Stimulated activated CD4-positive, alpha-beta T cell treated with anti-CD3 and anti-CD28 coated beads, TNF-alpha, amount 100 ng/mL, for 1 hour (primary cell): ENCODE results near the gene STOX2.
"Not testable (repeated sequence)": the region's sequence is repeated elsewhere in the genome, so short reads cannot be mapped to it uniquely, and the experiment has no call there.

Experiments used
- DNase-seq, 3 donors: peaks; one replicate each; pipeline ENCODE4 v3.0.0-alpha.2; 2020; ENCODE audit warnings: low read depth in 3 of 3, low spot score in 1 of 3

The STOX2 gene

DNA sequence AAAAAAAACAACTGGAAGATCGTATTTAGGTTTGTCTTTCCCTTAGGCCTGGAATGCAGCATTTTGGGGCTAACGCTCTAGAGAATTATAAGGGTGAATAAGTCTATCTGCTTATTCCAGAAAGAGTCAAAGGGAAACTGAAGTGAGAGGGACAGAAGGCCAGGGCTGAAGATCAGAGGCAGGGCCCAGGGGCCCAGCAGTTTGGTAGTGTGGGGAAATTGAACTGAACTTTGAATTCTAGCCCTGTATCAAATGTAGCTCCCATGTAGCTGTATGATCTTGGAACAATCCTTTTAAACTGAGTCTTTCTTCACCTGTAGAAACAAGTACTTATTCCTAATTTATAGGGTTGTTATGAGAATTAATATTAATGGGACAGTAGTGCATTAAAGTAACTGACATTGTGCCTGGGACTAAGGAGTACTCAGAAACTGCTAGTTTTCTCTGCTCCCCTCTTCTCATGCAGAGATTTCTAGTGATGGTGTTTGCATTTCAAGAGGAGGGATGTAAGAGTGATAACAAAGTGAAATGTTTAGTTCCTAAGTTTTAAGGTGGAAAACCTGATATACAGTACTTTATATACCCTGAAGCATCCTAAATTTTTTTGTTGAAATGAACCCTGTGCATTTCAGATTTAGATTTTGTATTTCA is 30.4 kb downstream of the STOX2 start:
- no peak for DNase-seq

DNA sequence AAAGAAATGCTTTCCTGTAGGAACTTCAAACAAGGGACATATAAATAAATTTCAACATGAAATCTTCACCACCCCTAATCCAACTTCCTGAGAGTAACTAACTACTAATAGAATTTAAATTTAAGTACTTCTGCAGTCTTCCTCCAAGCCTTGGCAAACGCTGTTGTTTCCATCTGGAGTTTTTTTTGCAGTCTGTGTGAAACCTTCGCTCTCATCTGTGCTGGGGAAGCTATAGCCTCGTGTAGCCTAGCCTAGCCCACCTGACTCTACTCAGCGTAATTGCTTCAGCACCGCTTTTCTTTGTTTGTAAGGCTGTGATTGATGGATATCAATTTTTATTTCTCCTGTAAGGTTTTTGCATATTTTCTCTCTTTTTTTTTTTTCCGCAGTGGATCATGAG is 30.9 kb downstream of the STOX2 start:
- no peak for DNase-seq

DNA sequence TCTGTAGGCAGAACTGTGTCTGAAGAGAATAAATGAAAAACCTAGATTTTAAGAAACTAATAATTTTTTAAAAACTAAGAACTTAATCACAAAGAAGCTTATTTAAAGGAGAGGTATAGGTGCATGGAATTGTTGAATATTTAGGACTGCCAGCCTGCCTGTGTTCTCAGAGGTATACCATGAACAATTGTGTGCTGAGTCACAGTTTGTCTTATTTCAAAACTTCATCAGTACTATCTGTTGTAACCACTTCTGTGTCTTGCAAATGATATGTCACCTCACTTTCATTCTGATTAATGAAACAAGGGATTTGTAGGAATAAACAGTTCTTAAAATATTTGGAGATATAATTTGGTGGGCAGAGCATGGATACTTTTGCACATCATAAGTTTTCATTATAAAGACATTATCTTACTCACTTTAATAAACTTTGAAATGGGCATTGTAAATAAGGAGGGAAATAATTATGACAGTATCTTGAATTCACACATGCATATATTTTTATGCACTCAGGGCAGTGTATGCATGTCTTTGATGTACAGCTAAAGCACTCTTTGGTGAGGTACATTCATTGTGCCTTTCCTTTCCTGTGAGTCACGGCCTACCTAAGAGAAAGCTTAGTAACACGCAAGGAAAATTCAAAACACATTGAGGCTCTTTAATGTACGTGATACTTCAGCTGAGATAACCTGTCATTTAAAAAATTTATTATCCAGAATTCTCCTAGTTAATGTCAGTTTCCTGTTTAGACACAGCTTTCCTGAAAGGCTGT is 31.7 kb downstream of the STOX2 start:
- DNase-seq: no peak

DNA sequence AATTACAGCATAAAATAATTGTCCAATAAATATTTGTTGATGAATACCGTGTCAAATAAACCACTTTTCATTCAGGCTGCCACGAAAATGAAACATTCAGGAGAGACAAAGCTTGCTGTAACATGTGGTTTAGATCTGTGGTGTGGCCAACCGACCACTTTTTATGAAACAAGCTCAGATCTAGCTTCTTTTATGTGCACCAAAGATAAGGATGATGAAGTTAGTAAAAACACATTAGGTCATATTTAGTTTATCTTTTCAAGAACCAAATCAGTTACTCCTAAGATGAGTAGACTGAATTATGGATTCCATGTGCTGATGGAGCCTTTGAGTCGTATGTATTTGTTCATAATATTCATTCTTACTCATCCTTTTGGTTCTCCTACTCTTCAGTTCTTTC is 35.8 kb downstream of the STOX2 start:
- DNase-seq: no peak

DNA sequence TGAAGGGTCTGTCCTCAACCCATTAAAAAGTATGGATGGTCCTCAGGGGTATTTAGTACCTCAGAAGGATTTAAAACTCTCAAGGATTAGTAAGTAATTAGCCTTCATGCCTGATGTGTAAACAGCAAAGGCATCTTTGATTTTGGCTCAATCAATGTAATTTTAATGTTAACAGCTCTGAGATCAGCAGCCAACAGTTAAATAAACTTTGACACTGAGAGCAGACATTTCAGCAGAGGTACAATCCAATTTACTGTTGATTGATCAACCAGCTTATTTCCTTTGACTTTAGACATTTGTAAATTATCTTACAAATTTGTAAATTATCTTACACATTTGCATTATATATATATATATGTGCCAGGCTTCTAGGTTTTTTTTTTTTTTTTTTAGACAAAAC is 36.9 kb downstream of the STOX2 start:
- DNase-seq: no peak

DNA sequence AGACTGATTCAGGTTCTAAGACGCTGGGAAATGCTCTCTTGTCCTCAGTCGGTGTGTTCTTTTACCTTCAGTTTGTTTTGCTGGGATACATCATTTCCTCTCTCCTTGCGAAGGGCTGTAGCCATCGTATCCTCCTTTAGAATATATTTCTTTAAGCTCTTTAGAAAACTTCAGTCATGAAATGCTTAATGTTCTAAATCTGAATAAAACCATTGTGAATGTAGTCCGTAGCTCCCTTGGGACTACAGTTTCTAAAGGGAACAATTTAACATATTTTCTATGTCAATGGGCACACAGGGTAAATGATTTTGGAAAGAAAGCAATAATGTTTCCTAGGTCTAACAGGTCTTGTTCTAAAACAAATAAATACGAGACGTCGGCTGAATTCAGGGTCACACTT is 40.6 kb downstream of the STOX2 start:
- DNase-seq: no peak

DNA sequence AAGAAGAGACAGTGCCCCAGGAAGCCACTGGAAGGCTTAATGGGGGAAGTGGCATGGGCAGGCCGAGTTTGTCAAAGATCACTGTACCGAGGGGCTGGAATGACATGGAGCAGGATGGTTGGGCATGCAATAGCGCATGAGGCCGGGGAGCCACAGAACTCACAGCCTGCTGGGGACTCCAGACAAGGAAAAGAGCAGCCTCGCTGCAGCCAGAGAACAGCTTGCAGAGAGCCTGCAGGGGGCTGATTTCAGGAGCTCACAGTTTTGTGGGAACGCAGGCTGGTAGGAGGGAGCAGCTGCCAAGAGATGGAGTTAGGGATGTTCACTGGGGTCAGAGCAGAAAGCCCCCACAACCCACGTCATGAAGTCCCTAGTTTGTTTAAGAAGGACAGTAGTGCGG is 45.4 kb downstream of the STOX2 start:
- no peak for DNase-seq

DNA sequence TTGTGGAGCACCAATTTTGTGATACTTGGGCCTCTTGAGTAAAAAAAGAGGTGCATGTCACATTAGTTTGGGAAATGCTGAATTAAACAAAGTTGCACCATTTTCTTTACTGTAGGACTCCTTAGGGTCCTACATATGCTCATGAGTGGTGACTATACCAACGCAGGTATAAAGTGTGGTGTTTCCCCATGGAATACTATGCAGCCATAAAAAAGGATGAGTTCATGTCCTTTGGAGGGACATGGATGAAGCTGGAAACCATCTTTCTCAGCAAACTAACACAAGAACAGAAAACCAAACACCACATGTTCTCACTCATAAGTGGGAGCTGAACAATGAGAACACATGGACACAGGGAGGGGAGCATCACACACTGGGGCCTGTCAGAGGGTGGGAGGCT is 47.5 kb downstream of the STOX2 start:
- not testable (repeated sequence) for DNase-seq

DNA sequence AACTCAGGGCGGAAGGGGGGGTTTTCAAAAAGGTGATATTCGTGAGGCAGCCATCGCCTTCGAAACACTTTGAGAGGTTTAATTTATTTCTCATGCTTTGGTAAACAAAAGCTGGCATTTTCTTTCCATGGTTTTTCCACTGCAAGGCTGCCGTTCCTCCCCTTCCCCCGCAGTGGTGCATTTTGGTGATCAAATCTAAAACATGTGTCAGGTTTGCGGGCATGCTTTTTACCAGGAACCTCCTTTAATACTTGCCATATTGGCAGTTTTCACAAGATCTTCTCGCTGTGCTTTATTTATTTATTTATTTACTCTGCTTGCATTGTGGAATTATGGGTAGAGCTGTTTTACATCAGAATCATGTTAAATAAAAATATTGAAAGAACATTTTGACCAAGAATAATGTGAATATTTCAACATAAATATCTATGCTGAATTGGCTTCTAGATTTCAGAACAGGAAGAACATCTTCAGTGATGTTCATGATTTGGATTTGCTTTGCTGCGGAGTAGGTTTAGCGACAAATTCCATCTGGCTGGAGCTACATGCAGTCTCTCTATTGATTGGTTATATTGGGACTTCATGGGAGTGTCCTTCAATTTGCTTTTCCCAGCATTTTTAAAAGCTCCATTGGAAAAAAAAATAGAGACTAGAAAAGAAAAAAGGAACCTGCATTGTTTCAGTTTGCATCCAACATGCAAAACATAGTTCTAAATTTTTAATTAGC is 54.4 kb downstream of the STOX2 start:
- DNase-seq: no peak

DNA sequence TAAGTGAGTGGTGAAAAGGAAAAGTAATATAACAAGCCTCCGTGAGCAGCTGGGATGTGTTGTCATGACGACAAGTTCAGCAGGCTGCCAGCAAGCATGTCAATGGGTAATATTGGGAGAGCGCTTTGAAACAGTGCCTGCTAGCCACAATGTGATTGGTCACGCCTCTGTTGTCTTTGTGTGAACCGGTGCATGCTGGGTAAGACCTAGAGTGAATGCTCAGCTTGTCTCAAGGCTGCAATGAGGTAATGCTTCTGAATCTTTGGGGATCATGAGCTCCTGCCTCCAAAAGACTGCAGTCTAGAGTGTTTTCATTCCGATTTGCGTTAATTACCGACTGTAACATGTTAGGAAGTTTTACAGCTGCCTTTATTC is 54.9 kb downstream of the STOX2 start:
- DNase-seq: no peak

DNA sequence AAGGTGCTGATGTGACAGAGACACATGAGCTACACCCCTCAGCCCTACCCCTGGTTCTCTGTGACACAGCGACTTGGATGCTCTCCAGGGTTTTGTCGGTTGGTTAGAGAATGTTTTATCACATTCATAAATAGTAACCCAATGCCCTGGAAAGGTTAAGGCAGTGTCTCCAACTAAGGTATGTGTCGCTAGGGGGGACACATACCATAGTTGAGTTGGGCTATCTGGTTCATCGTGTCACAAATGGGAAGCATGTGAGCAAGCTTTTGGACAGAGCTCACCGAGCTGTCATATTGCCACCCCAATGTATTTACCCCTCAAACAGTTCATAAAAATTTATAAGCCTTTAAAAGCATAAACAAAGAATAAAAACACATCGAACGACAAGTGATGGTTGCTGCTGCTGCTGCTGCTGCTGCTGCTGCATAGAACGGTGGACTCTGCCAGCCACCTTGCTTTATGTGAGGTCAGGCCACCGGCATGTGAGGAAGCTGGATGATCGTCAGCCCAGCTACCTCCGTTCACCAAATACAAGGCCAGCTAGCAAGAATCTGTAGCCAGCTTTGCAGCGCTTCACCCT is 55.9 kb downstream of the STOX2 start:
- DNase-seq: no peak

DNA sequence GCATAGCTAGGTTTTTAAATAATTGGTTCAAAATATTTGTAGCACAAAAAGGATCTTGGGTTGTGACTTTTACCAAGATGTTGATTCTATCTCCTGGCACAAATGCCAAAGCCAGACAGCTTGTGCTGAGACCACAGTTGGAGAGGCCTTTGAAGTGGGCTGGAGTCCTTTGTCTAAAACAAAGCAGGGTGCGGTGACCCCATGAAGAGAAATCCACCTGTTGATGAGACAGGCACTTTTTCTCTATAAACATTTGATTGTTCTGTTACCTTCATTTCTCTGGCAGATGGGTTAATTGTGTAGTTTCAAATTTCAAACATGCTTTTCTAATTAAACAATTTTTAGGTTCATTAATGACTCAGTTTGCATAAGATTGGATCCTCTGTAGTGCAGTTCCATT is 56.7 kb downstream of the STOX2 start:
- DNase-seq: no peak

DNA sequence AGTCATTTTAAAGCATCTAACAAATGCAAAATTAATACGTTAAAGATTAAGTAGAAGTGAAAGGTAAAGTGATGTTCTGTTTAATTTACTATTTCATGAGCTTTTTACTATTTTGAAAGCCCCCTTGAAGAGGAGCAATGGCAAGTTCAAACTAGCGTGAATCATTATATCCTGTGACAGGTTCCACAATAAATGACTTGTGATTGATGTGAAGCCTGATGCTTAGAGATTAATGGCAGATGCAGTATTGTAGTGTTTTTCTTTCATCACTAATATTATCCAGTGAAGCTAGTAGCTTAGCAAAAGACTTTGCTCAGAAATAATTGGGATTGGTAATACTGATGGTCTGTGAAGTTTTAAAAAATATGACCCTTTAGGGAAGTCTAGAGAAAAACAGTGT is 57.3 kb downstream of the STOX2 start:
- DNase-seq: no peak

DNA sequence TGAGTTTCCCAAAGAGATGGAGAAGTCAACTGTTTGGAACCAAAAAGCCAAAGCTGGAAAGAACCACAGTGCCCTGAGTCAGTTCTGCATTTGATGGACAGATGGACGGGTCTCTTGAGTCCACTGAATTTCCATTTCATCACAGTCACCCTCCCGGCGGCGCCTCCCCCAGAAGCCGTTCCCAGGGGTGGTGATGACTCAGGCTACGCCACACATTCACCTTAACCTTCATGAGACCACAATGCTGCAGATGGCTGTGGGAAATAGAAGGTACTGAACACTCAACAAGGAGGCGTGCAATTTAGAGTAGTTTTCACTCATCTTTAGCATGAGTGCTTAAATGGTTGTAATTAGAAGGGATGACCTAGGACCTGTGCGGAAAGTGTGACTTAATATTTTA is 61.3 kb downstream of the STOX2 start:
- no peak for DNase-seq

DNA sequence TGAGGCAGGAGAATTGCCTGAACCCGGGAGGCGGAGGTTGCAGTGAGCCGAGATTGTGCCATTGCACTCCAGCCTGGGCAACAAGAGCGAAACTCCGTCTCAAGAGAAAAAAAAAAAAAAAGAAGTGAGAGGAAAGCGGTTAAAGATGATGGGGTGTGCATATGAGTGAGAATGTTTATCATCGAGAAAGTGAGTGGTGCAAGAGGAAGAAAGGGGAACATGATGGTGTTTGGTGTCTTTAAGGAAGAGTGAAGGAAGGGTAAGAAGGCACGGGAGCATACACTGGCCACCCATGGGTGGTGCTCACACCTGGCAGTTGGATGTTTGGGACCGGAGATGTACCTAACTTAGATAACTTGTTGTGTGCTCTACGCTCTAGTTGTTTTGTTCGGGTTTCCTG is 62.2 kb downstream of the STOX2 start:
- no peak for DNase-seq

DNA sequence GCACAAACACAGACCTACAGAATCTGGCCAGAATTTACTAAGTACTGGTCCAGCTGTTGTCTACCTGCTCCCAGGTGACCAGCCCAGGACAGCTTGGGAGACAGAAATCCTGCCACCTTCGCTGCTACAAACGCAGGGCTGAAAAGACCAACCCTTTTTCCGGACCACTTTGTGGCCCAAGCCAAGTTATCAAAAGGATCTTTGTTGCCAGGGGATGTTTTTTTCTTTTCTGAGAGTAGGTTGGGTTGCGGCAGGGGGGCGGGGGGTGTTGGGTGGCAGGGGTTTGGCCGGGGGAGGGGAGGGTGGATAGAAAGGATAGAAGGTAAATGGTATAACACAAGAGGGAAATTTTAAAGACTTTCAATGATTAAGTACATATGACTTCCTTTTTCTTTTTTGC is 63.4 kb downstream of the STOX2 start:
- no peak for DNase-seq

DNA sequence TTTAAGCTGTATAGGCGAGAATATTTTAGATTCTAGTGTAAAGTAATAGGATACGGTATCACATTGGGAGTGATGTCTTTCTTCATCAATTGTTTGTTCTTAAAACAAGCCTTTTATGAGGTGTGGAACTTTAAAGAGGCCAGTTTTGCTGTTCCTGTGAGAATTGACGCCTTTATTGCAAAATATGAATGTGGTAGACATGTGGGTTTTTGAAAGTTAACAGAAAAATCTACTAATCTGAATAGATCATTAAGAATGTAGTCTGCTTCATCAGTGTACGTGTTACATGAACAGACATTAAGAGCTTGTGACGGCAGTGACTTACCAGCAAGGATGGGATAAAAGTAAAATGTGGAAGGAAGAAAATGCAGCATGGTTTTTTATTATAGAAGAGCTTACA is 63.8 kb downstream of the STOX2 start:
- no peak for DNase-seq

DNA sequence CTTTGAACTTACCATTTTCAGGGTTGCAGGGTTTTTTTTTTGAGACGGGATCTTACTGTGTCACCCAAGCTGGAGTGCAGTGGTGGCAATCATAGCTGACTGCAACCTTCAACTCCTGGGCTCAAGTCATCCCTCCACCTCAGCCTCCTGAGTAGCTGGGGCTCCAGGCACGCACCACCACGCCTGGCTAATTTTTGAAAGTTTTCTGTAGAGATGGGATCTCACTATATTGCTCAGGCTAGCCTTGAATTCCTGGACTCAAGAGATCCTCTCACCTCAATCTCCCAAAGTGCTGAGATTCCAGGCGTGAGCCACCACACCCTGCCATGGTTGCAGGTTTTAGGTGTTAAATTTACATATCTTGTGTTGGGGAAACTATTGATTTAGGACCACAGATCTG is 64.5 kb downstream of the STOX2 start:
- no peak for DNase-seq

DNA sequence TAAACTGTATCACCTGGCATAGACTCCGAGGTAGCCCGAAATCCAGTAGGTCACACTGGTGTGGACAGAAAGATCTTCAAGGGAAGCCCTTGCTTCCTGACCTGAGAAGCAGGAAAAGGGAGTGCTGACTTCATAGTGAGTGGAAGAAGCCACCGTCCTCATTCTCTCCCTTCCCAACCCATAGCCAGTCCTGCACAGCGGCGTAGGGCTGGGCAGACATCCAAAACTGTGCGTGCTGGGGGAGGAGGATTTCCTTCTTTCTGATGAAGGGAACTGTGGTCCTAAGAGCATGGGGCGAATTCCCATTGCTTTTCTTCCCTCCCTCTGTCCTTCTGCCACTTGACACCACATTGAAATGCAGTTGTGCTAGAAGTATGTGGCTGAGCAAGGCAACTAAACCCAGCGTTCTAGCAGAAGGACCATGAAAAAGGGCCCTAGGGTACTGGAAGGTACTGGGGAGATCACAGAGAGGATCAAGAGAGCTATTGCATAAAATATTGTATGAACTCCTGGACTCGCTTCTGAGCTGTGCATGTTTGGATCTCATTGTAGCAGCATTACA is 66.9 kb downstream of the STOX2 start:
- no peak for DNase-seq

DNA sequence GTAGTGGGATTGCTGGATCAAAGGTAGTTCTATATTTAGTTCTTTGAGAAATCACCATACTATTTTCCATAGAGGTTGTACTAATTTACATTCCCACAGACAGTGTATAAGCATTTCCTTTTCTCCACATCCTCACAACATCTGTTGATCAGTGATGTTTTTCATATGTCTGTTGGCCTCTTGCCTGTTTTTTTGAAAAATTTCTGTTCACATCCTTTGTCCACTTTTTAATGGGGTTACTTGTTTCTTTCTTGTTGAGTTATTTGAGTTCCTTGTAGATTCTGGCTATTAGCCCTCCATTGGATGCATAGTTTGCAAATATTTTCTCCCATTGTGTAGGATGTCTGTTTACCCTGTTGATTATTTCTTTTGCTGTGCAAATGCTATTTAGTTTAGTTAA is 72.6 kb downstream of the STOX2 start:
- DNase-seq: no peak

DNA sequence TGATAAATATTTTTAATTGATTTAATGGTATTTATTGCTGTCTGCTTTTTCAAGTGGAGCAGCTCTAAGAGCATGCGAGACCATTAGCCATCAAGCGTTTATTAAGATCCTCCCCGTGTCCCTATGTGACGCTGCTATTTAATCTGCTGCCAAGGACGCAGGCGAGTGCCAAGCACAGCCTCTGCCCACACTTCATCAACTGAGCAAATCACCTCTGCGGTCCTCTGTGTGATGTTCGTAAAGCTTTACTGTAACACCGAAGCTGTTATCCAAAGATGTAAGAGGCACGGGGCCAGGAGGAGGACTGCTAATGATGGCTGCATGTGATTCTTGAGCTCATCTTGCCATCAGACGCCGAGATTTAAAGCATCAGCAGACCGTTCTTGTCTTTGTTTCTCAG is 79.5 kb downstream of the STOX2 start:
- DNase-seq: no peak

DNA sequence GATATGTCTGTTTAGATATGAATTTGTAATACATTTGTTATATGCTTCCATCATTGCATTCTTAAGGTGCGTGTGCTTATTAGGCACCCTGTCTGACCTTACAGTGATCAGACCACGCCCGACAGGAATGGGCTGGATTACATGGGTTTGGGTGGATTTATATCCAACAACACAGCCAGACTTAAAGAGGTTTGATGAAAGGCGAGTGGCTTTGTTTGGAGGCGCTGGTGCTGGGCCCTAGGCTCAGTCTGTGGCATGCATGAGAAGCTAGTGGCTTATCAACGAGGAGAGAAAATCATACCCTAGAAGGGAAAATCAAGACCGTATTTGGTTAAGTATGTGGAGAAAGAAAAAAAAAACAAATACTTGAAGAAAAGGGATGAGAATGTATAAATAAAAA is 80.7 kb downstream of the STOX2 start:
- DNase-seq: no peak
